NCI-H2171 treated with DMSO at 0.1 percent for 48 hours (cell line): ENCODE results near the gene TAF1A.

Source experiments
- DNase-seq: peaks from one replicate; lab custom pipeline; 2025; lab: John Stamatoyannopoulos, UW

TAF1A gene

GRCh38 chr1:222596696-222597095 is 7.0 kb upstream of the TAF1A start:
- DNase-seq = no peak

GRCh38 chr1:222594789-222595188 is 5.1 kb upstream of the TAF1A start:
- DNase-seq = no peak

DNA sequence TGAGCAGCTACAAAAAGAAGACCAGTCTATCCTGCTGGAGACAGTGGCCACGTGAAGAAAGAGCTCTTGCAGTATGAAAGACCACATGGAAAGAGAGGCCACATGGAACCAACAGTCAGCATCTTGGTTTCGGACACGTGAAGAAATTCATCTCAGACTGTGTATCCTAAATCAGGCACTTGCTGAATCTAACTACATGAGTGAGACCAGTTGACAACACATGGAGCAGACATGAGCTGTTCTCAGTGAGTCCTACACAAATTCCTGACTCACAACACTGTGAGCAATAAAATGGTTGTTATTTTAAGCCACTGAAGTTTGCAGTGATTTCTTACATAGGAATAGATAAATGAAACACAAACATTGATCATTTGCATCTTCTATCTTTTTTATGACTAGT is 2.4 kb upstream of the TAF1A start:
- DNase-seq = no peak

GRCh38 chr1:222588135-222588534 is 1.6 kb downstream of the TAF1A start:
- no peak for DNase-seq

DNA sequence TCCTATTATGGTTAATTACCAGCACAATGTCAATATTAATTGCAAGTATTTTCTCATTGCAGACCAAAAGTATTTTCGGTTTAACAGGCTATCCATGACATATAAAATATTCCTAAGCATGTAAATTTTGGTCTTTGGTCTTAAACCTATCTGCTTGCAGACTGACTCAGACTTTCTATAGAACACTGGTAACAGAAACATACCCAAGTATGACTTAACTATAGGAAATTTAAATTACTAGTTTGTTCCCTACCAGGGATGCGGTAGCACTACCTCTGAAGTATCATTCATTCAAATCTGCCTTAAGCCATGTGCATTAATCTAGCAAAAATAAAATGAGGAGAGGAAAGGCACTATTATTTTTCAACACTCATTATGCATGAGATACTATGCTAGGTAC is 2.9 kb downstream of the TAF1A start:
- no peak for DNase-seq

GRCh38 chr1:222583079-222583478 is 6.7 kb downstream of the TAF1A start:
- no peak for DNase-seq

DNA sequence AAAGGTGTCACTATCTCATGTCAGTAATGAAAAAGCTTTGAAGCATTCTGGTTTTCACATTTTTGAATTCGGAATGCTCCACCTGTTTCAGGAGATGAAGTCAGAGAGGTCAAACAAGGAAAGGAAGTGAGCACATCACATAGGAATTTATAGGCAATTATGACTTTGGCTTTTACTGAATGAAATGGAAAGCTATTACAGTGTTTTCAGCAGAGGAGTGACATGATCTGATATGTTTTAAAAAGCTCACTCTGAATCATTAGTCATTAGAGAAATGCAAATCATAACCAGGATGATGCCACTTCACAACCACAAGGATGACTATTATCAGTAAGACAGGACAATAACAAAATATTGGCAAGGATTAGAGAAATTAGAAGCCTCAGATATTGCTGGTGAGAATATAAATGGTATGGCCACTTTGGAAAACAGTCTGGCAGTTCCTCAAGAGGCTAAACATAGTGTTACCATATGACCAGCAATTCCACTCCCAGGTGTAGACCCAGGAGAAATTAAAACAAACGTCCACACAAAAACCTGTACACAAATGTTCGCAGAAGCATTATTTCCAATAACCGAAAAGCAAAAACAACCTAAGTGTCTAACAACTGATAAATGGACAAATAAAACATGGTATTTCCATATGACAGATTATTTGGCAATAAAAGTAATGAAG is 7.5 kb downstream of the TAF1A start:
- no peak for DNase-seq

GRCh38 chr1:222579316-222579715 is 10.4 kb downstream of the TAF1A start:
- DNase-seq = no peak

DNA sequence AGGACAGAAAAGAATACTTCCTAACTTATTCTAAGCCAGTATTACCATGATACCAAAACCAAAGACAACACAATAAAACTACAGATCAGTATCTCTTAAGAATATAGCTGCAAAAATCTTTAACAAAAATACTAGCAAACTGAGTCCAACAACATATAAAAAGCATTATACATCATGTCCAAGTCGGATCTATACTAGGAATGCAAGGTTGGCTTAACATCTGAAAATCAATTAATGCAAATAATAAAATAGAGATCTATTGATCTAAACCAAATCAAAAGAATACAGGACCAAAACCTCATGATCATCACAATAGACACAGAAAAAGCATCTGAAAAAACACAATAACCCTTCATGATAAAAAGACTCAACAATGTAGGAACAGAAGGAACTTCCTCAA is 18.9 kb downstream of the TAF1A start:
- no peak for DNase-seq

DNA sequence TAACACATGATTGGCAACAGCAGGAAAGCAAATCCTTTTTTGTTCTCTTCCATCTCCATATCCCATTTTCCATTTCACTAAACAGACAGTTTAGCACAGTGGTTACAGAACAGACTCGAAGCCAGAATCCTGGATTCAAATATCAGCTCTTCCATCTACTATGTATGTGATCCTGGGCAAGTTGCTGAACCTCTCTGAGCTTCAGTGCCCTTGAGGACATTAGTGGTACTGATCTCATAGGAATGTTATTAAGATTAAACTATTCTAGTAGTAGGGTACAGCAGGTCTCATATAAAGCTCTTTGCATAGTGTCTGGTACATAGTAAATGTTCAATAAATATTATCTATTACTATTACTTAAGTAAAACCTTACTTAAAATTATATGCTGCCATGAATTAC is 28.1 kb downstream of the TAF1A start:
- no peak for DNase-seq

- no peak for DNase-seq
Observed at GRCh38 chr1:222557574-222557973, 32.2 kb downstream of the TAF1A start.

DNA sequence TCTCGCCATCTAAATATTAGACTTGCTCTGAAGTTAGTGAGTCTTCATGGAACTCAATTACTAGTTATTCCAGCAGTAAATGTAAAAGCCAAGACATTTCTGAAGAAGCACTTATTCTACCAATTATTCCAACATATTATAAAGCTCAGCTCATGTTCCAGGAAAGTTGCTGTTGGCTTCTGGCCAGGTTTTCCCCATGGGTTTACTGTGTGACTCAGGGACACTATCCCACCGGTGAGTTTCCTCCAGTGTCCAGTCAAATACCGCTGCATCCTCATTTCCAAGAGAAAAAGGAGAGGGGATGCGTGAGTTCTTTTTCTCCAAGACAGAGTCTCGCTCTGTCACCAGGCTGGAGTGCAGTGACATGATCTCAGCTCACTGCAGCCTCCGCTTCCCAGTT is 32.6 kb downstream of the TAF1A start:
- DNase-seq = no peak

GRCh38 chr1:222555992-222556615 is 33.6 kb downstream of the TAF1A start:
- no peak for DNase-seq

GRCh38 chr1:222554177-222554576 is 35.6 kb downstream of the TAF1A start:
- no peak for DNase-seq

DNA sequence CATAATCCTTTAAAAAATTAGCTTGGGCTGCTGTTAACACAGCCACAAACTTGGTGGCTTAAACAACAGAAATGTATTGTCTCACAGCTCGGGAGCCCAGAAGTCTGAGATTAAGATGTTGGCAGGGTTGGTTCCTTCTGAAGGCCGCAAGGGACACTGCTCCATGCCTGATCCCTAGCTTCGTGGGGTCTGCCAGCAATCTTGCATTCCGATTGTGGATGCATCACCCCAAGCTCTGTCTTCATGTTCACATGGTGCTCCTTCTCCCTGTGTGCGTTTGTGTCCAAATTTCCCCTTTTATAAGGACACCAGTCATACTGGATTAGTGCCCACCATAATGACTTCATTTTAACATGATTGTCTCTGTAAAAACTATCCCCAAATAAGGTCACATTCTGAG is 36.9 kb downstream of the TAF1A start:
- no peak for DNase-seq

DNA sequence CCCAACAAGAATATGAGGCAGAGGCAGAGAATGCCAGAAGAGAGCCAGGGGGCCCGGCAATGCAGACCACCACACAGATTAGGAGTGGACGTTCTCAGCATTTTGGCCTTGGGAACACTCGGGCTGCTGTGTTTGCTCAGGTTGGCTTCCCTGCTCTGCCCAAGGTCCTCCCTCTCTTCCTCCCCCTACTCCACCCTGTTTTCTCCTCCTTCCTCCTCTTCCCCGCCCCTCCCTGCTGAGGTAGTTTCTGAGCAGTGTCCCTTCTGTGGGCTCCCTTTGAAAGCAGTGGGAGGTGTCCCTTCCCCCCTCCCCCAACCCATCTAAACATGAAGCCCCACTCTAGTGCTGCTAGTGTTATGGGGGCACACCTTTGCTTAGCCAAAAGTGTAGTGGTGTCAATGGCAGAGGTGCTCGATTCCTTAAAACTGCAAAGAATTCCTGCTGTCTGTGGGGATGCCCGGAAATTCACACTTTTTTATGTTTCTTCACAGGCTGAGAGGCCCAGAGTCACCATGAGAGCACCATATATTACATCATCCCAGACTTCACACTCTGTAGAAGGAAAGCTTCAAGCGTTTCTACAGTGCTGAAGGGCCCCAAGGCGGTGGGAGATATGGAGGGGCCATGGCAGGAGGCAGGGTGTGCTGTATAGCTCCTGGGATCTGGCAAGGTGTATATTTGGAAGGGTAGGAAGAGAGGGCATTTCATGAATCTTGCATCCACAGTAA is 41.6 kb downstream of the TAF1A start, which contains the start of gene HHIPL2:
HHIPL2 (minus strand) TSS at position 161 of the 728 bp plus-strand sequence; CDS start at position 101, 60 bp downstream.
- no peak for DNase-seq

DNA sequence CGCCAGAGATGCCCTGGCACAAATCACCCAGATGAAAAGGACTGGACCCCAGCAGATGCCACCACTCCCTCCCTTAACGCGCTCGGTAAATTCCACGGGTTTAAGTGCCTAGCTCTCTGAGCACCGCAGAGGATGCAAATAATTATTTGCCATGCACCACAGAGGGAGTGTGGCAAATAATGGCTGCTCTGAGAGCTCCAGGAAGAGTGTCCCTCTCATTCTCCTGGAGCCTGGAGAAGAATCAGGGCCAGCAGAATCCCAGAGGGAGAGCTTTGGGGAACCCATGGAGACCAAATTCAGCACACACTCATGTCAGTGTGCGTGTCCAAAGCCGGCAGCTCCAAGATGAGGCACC is 42.5 kb downstream of the TAF1A start:
- DNase-seq = no peak

GRCh38 chr1:222546548-222547259 is 43.0 kb downstream of the TAF1A start:
- DNase-seq = no peak

- DNase-seq = no peak
Observed at GRCh38 chr1:222546091-222546490, 43.6 kb downstream of the TAF1A start.

GRCh38 chr1:222543817-222544216 is 45.9 kb downstream of the TAF1A start:
- no peak for DNase-seq

GRCh38 chr1:222540598-222540995 is 49.1 kb downstream of the TAF1A start:
- DNase-seq = no peak

- no peak for DNase-seq
Observed at GRCh38 chr1:222539951-222540597, 49.7 kb downstream of the TAF1A start.
